K562 (cell line): ENCODE data around the gene CNKSR1. TPM values are rescaled to one million over a fixed set of nuclear protein-coding genes. Genes with fewer than 3 reads are reported as not detected.

Experiments used
- CBX8 ChIP-seq: fragments of 200-600 bp; sonication (generic); IDR thresholded peaks from 2 replicates; pipeline ENCODE4 v1.6.1; 2012; ENCODE audit warnings: borderline replicate concordance, mixed run types, low read depth, mild to moderate bottlenecking, moderate library complexity, mixed read lengths, low read length, control low read depth, inconsistent platforms; ENCODE audit not compliant: poor library complexity, severe bottlenecking; ENCODE audit errors: extremely low read depth
- DEAF1 ChIP-seq: fragments of 450-650 bp; formaldehyde crosslinking; IDR thresholded peaks from 2 replicates; pipeline ENCODE4 v1.4.0; 2020; ENCODE audit warnings: mild to moderate bottlenecking, moderate library complexity
- FOXJ3 ChIP-seq: sonication (generic); formaldehyde crosslinking; IDR thresholded peaks from 2 replicates; pipeline ENCODE4 v1.4.0; 2020; ENCODE audit warnings: mild to moderate bottlenecking, missing genetic modification reagents
- GTF2E2 ChIP-seq: fragments of 200-800 bp; sonication (Bioruptor generic); IDR thresholded peaks from 2 replicates; pipeline ENCODE4 v1.6.1; 2016; ENCODE audit warnings: missing genetic modification characterization, missing compliant biosample characterization
- HINFP ChIP-seq: fragments of 450-650 bp; conservative IDR thresholded peaks from 2 replicates; pipeline ENCODE4 v1.6.1; 2016; ENCODE audit warnings: missing genetic modification characterization, low read depth, mild to moderate bottlenecking, control low read depth, missing compliant biosample characterization
- HMGXB4 ChIP-seq: sonication (generic); formaldehyde crosslinking; IDR thresholded peaks from 2 replicates; pipeline ENCODE4 v1.8.1; 2023; ENCODE audit warnings: mild to moderate bottlenecking, missing genetic modification reagents
- HOXB6 ChIP-seq: fragments of 250-450 bp; sonication (Bioruptor Pico); IDR thresholded peaks from 2 replicates; pipeline ENCODE4 v1.5.1; 2022; ENCODE audit warnings: mild to moderate bottlenecking, borderline replicate concordance
- KAT8 ChIP-seq: fragments of 450-650 bp; IDR thresholded peaks from 2 replicates; pipeline ENCODE4 v1.6.1; 2016; ENCODE audit warnings: low read depth, mild to moderate bottlenecking
- NFXL1 ChIP-seq: fragments of 450-650 bp; formaldehyde crosslinking; IDR thresholded peaks from 2 replicates; pipeline ENCODE4 v1.4.0; 2021; ENCODE audit warnings: mild to moderate bottlenecking
- NR3C1 ChIP-seq: sonication (generic); formaldehyde crosslinking; IDR thresholded peaks from 2 replicates; pipeline ENCODE4 v1.8.1; 2022; ENCODE audit warnings: missing genetic modification reagents
- NUFIP1 ChIP-seq: fragments of 450-650 bp; IDR thresholded peaks from 2 replicates; pipeline ENCODE4 v1.6.1; 2018; ENCODE audit not compliant: partially characterized antibody
- POLR2A ChIP-seq: fragments of 450-650 bp; conservative IDR thresholded peaks from 2 replicates; pipeline ENCODE4 v1.6.1; 2016
- RBBP5 ChIP-seq: fragments of 200-600 bp; sonication (generic); IDR thresholded peaks from 2 replicates; pipeline ENCODE4 v1.6.1; 2012; ENCODE audit warnings: borderline replicate concordance, mild to moderate bottlenecking, low read length, control low read depth, inconsistent platforms; ENCODE audit not compliant: insufficient read depth, poor library complexity, severe bottlenecking
- RBM25 ChIP-seq: fragments of 200-400 bp; formaldehyde crosslinking; IDR thresholded peaks from 2 replicates; pipeline ENCODE4 v1.6.1; 2018; ENCODE audit warnings: low read length, low read depth, moderate library complexity; ENCODE audit not compliant: severe bottlenecking
- ZKSCAN3 ChIP-seq: fragments of 250-450 bp; sonication (Bioruptor Pico); IDR thresholded peaks from 2 replicates; pipeline ENCODE4 v1.4.0; 2020
- ZNF398 ChIP-seq: fragments of 250-450 bp; sonication (Bioruptor Pico); IDR thresholded peaks from 2 replicates; pipeline ENCODE4 v1.8.0; 2021; ENCODE audit warnings: moderate library complexity, mild to moderate bottlenecking, inconsistent platforms
- ZNF561 ChIP-seq: fragments of 450-650 bp; formaldehyde crosslinking; conservative IDR thresholded peaks from 2 replicates; pipeline ENCODE4 v1.4.0; 2020; ENCODE audit warnings: mild to moderate bottlenecking, moderate library complexity
- ZNF655 ChIP-seq: fragments of 250-450 bp; sonication (Bioruptor Pico); IDR thresholded peaks from 2 replicates; pipeline ENCODE4 v1.5.0; 2021
- ZNF75A ChIP-seq: fragments of 450-650 bp; formaldehyde crosslinking; IDR thresholded peaks from 2 replicates; pipeline ENCODE4 v1.4.0; 2020; ENCODE audit warnings: mild to moderate bottlenecking
- polyA plus RNA-seq, 8 experiments: library from polyadenylated mRNA; depleted of rRNA in 4 of 8; stranded (reverse) in 5 of 8; unstranded in 3 of 8; fragments of >200 nt; fragmentation: Nextera tagmentation in 2 of 8; fragmentation: Illumina TruSeq in 1 of 8; extraction: Ambion mirVana in 2 of 8; extraction: Trizol in 1 of 8; gene quantifications; 2 replicates each; pipeline versions ENCODE4 v1.2.1 to v1.2.3, GENCODE V29; 2011 to 2014; ENCODE audit warnings: inconsistent platforms in 1 of 8, missing spikeins in 1 of 8
- total RNA-seq, 7 experiments: library from RNA; depleted of rRNA in 6 of 7; stranded (reverse); fragments of >200 nt in 6 of 7; fragmentation: Illumina TruSeq in 2 of 7; extraction: Trizol in 2 of 7; gene quantifications; 2 replicates each; pipeline versions ENCODE4 v1.2.1 to v1.2.3, GENCODE V29; 2011 to 2021; ENCODE audit warnings: low replicate concordance in 1 of 7

Gene CNKSR1
- total and polyA plus RNA-seq, 9 of the 15 experiments (the other 6 are each of a cell fraction or from before 2014, with no cell fraction given), result 0.03 to 2.8 (median 1.1) TPM

GRCh38 chr1:26161415-26162219 is 15.7 kb upstream of the CNKSR1 start (continued):
- no peak for TF ChIP-seq RBM25
- TF ChIP-seq GTF2E2 (tag), result peak; percentile 61; the same call in 1 of the 2 replicates
- no peak for TF ChIP-seq HINFP (tag)
- TF ChIP-seq DEAF1 (CRISPR knock-in tag), result no peak
- no peak for TF ChIP-seq ZNF655 (CRISPR knock-in tag)
- no peak for TF ChIP-seq HOXB6
- no peak for TF ChIP-seq NUFIP1
- TF ChIP-seq CBX8, result no peak
- TF ChIP-seq ZNF398, result no peak
- no peak for TF ChIP-seq ZKSCAN3 (CRISPR knock-in tag)
- peak; percentile 93 for TF ChIP-seq HMGXB4
- TF ChIP-seq ZNF561, result no peak
- no peak for TF ChIP-seq ZNF75A (CRISPR knock-in tag)
- no peak for TF ChIP-seq FOXJ3
- peak; percentile 83 for TF ChIP-seq NR3C1 (CRISPR knock-in tag)
- no peak for TF ChIP-seq KAT8
- TF ChIP-seq POLR2A, result peak; percentile 81
- 0 out of 2 replicates have a peak, but pooled peaks have one; percentile 23 for TF ChIP-seq NFXL1 (CRISPR knock-in tag)
- TF ChIP-seq RBBP5, result peak; percentile 62
